GM18505 (cell line): ENCODE measurements around the gene RAD51C.
"Not testable (repeated sequence)": the region's sequence is repeated elsewhere in the genome, so short reads cannot be mapped to it uniquely, and the experiment has no call there.

ENCODE experiments used
- ATAC-seq: cut with Tn5 transposase; IDR thresholded peaks from one replicate; pipeline ENCODE4 v1.9.1; 2021; ENCODE audit not compliant: unreplicated experiment
- POLR2A ChIP-seq: IDR thresholded peaks from 4 replicates; pipeline ENCODE4 v1.6.1; 2011; ENCODE audit warnings: borderline replicate concordance; ENCODE audit not compliant: insufficient read depth, insufficient read length; ENCODE audit errors: extremely low read depth

Gene RAD51C

DNA sequence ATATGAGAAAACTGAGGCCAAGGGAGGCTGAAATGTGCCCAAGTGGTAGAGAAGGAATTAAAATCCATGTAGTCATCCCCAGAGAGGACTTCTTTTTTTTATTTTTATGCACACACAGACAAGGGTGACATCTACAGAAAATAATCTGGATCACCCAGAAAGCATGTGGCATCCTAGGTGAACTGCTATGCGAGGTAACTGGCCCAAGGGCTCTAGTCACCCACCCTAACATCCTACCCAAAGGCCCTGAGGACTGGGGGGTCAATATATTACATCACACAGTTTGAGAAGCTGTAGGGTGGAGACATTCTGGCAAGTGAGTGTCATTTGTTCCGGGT lies 23.8 kb upstream of the RAD51C start:
- ATAC-seq = no peak
- no peak for TF ChIP-seq POLR2A

DNA sequence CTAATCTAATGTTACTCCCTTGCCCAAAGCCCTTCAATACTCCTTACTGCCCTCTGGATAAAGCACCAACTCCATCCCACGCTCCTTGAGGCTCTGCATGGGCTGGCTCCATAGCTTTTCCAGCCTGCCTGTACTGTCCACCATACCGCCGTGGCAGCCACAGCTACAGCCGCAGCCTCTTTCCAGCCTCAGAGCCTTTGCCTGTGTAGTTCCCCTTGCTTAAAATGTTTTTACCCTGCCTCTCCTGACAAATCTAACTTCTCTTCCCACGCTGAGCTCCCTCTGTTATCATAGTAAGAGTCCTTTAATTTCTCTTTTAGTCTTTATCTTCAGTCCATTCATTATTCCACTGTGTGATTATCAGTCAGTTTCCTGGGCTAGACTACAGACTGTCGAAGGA lies 22.5 kb upstream of the RAD51C start:
- ATAC-seq = no peak
- no peak for TF ChIP-seq POLR2A

DNA sequence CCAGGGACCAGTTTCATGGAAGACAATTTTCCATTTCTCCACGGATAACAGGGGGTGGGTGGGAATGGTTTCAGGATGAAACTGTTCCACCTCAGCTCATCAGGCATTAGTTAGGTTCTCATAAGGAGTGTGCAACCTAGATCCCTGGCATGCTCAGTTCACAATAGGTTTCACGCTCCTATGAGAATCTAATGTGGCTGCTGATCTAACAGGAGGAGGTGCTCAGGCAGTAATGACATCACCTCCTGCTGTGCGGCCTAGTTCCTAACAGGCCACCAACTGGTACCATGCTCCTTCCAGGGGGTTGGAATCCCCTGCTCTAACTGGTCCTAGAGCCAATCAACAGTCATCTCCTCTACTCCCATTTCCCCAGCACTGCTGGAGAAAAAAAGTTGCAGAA lies 20.4 kb upstream of the RAD51C start:
- no peak for ATAC-seq
- TF ChIP-seq POLR2A = no peak

DNA sequence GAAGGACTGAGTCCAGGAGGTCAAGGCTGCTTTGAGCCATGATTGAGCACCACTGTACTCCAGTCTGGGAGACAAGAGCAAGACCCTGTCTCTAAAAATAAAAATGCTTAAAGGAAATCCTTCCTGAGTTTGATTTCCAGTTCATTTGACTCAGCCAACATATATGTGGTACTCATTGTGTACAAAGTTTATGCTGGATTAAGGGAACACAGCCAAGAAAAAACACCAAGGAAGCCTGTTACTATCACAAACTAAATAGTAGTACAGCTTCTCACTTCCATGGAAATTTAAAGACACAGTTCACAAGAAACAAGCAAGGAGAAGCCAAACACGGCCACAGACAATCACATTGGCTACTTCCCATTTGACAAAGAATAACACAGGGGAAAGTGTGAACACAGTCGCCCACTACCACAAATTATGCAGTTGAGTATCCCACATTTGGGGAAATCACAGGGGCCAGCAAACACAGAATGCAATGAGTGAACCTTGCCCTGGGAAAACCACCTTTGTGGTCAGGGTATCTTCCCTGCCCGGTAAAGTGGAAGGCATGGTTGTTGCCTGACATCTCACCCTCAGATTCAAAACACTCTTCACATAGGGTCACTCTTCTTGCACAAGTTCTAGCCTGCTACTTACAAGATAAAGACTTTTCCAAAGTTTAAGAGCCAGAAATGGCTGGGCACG lies 15.1 kb upstream of the RAD51C start:
- TF ChIP-seq POLR2A = no peak
- no peak for ATAC-seq

DNA sequence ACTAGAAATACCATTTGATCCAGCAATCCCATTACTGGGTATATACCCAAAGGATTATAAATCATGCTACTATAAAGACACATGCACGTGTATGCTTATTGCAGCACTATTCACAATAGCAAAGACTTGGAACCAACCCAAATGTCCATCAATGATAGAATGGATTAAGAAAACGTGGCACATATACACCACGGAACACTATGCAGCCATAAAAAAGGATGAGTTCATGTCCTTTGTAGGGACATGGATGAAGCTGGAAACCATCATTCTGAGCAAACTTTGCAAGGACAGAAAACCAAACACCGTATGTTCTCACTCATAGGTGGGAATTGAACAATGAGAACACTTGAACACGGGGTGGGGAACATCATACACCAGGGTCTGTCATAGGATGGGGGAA lies 14.1 kb upstream of the RAD51C start:
- not testable (repeated sequence) for ATAC-seq

DNA sequence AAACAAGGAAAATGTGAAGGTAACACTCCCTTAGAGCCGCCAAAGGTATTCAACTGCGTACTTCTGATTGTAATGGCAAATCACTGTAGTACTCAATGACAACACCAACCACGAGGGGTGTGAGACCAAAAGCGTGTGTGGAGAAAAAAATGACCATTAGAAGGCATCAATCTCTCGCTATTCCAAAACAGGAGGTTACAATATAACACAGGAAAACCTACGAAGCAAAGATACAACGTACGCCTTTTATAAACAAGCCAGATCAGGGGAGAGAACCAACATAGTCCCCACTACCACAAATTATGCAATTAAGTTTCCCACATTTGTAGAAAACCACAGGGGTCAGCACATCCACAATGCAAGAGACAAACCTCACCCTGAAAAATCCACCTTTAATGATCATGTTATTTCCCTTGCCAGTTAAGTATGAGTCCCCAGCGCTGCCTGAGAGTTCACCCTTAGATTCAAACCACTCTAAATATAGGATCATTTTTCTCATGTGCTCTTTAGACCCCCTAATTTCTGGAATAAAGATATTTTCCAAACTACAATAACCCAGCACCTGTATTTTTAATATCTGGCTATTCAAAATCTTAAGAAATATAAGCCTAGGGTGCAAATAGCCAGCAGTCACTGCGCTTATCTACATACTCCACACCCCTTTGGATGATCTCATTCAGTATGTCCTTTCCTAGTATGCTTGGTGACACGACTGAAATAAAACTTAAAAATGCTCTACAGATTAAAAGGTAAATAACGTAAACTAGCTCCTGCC lies 13.0 kb upstream of the RAD51C start:
- ATAC-seq = no peak
- TF ChIP-seq POLR2A = peak; percentile 98

DNA sequence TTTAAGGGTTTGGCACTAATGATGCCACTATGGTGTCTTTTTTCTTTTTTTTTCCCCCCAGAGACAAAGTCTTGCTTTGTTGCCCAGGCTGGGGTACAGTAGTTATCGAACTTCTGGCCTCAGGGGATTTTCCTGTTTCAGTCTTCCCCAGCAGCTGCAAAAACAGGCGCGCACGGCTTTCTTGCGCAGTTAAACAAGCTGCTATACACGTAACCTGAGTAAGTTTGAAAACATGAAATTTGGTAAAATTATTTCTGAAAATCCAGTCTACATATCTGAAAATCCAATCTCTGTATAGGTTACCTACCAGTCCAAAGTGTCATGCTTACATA lies 12.4 kb upstream of the RAD51C start:
- TF ChIP-seq POLR2A = no peak
- ATAC-seq = no peak

DNA sequence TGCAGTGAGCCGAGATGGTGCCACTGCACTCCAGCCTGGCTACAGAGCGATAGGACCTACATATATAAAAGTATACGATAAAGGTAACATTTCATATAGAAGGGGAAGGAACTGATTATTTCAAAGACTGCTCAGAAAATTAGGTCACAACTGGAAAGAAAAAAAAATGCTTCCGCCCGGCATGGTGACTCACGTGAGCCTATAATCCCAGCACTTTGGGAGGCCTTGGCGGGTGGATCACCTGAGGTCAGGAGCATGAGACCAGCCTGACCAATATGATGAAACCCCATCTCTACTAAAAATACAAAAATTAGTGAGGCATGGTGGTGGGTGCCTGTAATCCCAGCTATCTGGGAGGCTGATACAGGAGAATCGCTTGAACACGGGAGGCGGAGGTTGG lies 8.4 kb upstream of the RAD51C start:
- ATAC-seq = no peak
- no peak for TF ChIP-seq POLR2A

DNA sequence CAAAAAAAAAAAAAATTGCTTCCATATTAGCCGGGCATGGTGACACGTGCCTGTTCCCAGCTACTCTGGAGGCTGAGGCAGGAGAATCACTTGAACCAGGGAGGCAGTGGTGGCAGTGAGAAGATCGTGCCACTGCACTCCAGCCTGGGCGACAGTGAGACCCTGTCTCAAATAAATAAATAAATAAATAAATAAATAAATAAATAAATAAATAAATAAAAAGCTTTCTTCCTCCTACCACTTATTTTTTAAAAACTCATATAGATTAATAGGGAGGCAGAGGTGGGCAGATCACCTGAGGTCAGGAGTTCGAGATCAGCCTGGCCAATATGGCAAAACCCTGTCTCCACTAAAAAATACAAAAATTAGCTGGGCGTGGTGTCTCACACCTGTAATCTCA lies 7.9 kb upstream of the RAD51C start:
- not testable (repeated sequence) for ATAC-seq

DNA sequence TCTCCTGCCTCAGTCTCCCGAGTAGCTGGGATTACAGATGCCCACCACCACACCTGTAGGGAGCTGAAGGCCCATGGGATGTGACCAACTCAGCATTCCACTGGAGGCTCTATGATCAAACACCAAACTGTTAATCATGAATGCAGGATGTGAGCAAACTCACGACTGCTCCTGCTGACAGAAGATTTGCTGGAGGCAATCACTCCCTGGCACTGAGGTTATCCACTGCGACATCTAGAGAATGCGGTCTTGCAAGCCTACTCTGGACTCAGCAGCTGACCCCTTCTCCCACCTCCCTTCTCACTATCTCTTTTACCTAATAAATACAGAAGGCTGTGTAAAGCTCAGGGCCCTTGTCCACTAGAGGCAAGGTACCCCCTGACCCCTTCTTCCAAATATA lies 5.4 kb upstream of the RAD51C start:
- no peak for ATAC-seq
- TF ChIP-seq POLR2A = no peak

DNA sequence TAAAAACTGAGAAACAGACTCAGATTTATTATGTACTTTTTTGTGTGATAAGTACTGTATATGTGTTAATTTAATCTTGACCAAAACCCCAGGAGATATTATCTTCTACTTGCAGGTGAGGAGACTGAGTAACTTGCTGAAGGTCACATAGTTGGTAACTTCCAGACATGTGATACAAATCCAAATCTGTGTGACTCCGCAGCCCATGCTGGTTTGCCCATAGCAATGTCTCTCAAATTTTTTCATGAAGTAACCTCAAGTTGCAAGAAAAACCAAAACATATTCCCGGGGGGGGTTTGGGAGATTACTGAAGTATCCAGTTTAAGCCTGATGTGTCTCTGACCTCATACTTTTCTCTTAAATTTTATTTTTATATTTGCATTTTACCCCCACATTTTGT lies 3.9 kb upstream of the RAD51C start:
- no peak for ATAC-seq

DNA sequence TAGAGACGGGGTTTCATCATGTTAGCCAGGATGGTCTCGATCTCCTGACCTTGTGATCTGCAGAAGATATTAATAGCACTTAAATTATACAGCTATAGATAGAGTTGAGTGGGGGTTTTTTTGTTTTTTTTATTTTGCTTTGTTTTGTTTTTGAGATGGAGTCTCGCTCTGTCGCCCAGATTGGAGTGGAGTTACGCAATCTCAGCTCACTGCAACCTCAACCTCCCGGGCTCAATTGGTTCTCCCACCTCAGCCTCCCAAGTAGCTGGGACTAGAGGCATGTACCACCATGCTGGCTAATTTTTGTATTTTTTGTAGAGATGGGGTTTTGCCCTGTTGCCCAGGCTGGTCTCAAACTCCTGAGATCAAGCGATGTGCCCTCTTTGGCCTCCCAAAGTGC lies 2.4 kb upstream of the RAD51C start:
- ATAC-seq = not testable (repeated sequence)

More for the DNA sequence above, 3.9 kb upstream of the RAD51C start:
- no peak for TF ChIP-seq POLR2A

DNA sequence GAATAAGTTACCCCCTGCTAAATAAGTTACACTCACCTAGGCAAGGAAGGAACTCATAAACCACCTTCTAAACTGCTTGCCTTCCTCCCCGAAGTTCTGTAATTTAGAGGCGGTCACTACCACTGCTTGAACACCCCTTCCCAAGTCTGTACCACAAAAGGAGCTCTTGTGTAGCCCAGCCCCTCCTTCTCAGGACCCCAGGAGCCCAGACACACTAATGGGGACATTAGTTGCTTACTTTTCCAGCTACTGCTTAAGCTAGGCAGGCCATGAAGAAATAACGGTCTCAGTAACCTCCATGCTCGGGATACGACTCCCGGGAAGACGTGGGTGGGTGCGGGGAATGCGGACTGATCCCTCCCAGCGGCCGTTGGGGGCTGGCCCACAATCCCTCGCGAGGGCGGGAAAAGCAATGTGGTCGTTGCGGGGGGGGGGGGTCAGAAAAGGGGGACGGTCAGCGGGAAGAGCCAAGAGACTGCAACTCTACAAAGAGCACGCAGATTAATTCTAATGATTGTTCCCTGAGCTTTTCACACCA lies 632 bp upstream of the RAD51C start, which contains the start of gene TEX14:
TEX14 (minus strand) TSS at position 345 of the 538 bp plus-strand sequence. CDS start 40,044 bp downstream, outside the sequence.
- no peak for ATAC-seq
- TF ChIP-seq POLR2A = no peak

DNA sequence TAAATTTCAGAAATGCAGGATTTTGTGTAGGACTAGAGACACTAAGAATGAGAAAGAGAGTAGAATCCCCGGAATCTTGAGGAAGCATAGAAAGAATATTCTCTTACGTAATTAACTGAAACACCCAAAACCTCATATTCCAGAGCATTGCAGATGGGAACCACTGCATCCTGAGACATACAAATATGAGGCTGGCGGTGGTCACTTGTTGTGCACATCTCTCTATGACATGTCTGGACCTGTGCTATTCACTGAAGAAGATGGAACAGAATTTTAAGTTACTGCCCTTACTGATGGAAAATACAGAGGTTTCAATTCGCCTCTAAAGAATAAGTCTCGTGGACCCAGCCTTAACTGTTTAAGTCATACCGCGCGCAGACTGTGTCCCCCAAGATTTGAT lies 806 bp downstream of the RAD51C start:
- no peak for TF ChIP-seq POLR2A
- no peak for ATAC-seq
